Ovary (tissue), 3 donors: ENCODE data around the gene WWOX.

Experiments used
- CTCF ChIP-seq, 3 donors: fragments of 450-650 bp in 2 of 3; fragments of 200-600 bp in 1 of 3; IDR thresholded peaks; one replicate each; pipeline versions ENCODE4 v1.5.1 to v1.8.0; 2016 to 2022; ENCODE audit warnings: antibody characterized with exemption in 3 of 3, mild to moderate bottlenecking in 1 of 3
- EP300 ChIP-seq: sonication (generic); formaldehyde crosslinking; IDR thresholded peaks from one replicate; pipeline ENCODE4 v1.6.1; 2017; ENCODE audit warnings: antibody characterized with exemption
- POLR2A ChIP-seq: fragments of 450-650 bp; IDR thresholded peaks from one replicate; pipeline ENCODE4 v1.6.1; 2017; ENCODE audit warnings: antibody characterized with exemption, mild to moderate bottlenecking, moderate library complexity
- donor health status: DM: no; HTN: no; CAD: no.

GRCh38 chr16:78060295-78060694, 39.2 kb upstream of the WWOX start:
- TF ChIP-seq CTCF (IDR thresholded peaks at IDR 0.05): no peak
- no peak for TF ChIP-seq POLR2A
- TF ChIP-seq EP300: no peak
